Measurements from ENCODE around the gene AP2B1.
"Not testable (repeated sequence)": the region's sequence is repeated elsewhere in the genome, so short reads cannot be mapped to it uniquely, and the experiment has no call there.

The AP2B1 gene

DNA sequence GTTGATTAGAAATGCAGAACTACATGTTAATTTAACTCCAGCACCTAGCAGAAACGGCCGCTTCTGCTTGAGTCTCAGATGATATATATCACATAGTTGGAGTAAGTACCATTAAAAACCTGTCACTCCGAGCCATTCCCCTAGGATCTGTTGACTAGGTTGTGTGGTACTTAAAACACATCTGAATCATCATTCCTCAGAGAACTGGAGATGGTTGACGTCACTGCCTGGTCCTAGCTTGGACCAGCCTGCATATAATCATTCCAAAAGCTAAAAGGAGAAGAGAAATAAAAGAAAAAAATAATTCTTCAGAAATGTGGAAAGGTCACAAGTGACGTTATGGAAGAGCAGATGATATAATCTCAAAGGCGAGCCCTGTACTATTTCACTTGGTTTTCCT, 113.0 kb downstream of the AP2B1 start:
- DNase-seq (ENCODE audit: low spot score): no peak

DNA sequence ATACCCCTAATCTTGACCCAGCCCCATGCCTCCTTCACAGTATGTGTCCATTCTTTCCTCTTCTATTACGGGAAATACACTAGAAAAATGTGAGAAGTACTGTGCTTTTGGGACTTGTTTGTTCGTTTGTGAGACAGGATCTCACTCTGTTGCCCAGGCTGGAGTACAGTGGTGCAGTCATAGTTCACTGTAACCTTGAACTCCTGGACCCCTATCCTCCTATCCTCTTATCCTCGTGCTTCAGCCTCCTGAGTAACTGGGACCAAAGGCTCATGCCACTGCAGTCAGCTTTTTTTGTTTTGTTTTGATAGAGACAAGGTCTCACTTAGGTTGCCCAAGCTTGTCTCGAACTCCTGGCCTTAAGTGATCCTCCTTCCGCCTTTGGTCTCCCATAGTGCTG, 114.4 kb downstream of the AP2B1 start:
- no peak for DNase-seq (ENCODE audit: low spot score)

DNA sequence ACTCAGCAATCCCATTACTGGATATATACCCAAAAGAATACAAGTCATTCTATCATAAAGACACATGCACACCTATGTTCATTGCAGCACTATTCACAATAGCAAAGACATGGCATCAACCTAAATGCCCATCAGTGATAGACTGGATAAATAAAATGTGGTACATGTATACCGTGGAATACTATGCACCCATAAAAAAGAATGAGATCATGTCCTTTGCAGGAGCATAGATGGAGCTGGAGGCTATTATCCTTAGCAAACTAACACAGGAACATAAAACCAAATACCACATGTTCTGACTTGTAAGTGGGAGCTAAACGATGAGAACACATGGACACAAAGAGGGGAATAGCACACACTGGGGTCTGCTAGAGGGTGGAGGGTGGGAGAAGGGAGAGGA, 116.2 kb downstream of the AP2B1 start:
- not testable (repeated sequence) for DNase-seq (ENCODE audit: low spot score)

DNA sequence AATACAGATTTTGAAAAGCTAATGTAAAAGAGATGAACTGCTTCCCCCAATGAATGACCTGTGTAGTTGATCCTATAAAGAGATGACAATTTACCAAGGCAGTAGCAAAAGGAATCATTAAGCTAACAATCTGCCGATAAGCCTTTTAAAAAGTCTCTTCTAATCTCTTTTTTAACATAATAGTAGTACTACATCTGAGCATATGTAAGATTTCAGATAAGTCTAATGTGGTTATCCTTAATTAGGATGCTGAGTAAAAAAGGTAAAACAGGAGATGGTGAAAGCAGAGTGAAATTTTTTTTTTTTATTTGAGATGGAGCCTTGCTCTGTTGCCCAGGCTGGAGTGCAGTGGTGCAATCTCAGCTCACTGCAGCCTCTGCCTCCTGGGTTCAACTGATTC, 118.1 kb downstream of the AP2B1 start:
- DNase-seq (ENCODE audit: low spot score): no peak

DNA sequence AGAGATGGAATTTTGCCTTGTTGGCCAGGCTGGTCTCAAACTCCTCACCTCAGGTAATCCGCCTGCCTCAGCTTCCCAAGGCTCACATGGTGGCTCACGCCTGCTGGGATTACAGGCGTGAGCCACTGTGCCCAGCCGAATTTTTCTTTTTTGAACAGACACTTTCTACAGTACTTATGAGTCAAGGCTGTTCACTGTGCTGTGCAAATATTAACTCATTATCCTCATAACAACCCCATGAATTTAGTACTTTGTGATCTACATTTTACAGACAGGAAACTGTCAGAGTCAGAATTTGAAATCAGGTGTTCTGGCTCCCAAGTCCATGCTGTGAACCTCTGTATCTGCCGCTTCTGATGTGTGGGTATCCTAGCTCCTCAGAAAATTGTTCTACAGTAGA, 118.6 kb downstream of the AP2B1 start:
- DNase-seq (ENCODE audit: low spot score): no peak

DNA sequence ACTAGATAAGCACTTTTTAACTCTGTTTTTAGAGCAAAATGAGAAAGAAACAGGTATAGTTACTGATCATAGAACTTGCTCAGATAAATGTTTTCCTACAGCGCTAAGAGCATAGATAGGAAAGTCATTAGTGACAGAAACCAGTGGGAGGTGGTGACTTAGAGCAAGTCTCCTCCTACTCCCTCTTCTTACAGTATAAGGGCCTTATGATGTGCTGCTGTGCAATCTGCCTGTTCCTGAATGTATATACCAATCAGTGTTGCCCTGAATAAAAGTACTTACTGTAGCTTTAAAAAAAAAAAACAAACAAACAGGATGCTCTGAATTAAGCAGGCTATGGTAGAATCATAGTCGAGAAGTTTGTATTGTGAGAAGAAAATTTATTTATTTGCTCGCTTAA, 121.0 kb downstream of the AP2B1 start:
- DNase-seq (ENCODE audit: low spot score): no peak

DNA sequence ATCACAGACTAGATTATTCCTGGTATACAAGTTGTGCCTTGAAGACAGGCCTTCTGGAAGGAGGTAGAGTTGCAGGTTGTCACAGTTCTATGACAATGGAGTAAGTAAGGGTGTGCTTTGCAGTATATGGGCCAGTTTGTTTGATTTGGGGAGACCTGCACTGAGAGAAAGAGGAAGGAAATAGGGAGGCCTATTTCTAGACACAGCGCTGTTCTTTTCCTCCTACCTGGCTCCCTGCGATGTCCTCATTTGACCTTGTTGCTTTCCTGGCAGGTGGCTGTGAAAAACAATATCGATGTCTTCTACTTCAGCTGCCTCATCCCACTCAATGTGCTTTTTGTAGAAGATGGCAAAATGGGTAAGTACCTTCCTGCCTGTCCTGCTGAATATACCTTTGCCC, 121.8 kb downstream of the AP2B1 start:
- no peak for DNase-seq (ENCODE audit: low spot score)

DNA sequence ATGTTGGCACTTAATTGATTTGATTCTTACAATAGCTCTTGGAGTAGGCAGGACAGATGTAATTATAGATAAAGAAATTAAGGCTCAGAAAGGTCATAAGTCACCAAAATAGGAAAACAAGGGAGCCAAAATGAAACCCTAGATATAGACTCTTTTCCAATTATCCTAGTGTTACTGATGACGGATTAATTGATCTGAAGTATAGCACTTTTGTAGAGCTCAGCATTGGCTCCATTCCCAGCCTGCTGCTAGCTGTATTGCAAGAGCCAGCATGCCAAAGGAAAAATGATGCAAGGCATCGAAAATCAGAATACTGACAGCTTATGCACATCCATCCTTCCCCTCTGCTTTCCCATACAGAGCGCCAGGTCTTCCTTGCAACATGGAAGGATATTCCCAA, 122.8 kb downstream of the AP2B1 start:
- DNase-seq (ENCODE audit: low spot score): no peak

DNA sequence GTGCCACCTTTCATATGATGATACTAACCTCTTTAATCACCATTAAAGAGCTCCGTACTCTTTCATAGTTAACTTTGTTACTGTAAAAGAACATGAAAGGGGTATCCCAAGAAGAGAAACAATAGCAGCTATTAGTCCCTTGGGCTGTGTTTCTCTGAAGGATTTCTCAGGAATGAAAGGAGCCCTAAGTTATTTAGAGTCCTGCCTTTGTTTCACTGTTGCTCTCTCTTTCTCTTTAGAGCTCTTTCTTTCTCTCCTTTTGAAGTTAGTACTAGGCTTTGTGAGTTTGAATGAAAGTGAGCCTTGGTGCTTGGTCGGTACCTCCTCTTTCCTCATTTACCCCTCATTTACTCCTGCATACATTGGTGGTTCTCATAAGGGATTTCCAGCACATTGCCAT, 123.8 kb downstream of the AP2B1 start:
- no peak for DNase-seq (ENCODE audit: low spot score)

DNA sequence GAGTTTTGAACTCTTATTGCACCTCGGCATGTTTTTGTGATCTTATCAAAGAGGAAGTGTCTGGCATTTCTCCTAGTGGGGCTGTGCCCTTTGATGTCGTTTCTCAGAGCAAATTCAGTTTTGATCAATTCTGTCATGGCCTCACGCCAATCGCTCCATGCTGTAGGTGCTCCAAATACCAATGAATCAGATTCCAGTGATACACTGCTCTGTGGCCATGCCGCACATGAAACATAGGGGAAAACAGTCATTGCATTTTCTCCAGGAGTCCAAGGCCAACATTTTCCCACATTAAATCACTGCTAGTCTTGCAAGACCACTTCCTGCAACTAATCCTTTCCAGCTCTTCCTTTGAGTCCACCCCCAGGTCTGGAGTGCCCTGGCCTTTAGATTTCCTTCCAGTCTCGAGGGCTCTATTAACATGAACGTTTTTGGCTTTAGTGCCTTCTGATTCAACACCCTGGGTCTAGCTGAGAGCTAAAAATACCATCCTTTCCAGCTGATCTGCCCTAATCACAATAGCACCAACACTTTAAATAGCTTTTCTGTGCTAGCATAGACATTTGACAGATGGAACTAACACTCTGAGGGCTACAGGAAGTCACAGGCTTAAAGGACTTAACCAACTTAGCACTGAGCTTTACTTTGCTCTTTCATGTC, 126.1 kb downstream of the AP2B1 start:
- peak; percentile 63 for DNase-seq (ENCODE audit: low spot score)

DNA sequence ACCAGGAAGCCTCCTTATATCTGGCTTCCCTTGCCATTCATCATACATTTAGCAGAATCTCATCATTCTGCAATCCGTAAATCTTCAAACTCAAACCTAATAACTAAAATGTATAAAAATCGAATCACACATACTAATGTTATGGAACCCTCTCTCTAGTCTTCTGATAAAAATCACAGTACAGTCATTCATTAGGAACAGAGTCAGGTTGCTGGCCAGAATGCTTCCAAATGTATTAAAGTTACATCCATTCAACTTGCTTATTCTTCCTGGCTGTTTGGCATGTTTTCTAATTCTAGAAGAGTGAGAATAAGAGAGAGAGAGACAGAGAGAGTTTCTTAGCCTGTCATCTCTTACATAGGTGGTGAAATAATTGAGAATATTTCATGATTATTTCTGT, 127.9 kb downstream of the AP2B1 start:
- DNase-seq (ENCODE audit: low spot score): no peak

DNA sequence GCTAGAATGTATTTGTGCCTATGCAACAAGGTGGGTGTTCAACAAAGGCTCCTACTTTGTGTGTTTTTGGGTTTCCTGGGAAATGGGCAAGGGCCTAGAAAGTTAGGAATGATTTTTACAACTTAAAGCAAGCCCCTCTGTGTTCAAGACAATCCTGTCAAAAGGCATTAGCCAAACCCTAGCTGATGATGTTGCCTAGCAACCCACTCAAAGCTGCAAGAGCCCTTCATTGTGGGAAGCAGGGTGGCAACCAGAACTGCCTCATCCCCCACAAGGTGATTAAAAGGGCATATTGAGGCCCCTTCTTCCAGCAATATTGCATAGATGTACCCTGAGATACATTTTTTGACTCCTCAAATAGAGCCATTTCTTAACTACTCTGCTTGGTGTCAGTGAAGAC, 128.3 kb downstream of the AP2B1 start:
- no peak for DNase-seq (ENCODE audit: low spot score)

DNA sequence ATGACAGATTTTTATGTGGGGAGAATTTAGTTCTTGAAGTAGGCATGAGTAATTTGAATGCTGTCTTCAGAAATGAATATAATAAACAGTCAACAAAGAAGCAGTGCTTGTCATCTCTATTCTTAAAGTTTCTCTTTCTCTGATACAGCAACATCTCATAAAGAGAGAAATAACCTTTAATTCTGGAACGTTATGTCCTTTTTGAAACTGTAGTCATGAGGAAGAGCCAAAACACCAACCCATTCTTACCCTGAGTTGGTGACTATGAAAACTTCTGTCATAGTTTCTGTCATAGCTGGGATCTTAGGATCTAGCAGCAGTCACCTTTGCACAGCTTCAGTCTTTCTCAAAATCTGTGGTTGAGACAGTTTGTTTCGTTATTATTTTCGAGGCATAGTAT, 129.1 kb downstream of the AP2B1 start:
- DNase-seq (ENCODE audit: low spot score): no peak

DNA sequence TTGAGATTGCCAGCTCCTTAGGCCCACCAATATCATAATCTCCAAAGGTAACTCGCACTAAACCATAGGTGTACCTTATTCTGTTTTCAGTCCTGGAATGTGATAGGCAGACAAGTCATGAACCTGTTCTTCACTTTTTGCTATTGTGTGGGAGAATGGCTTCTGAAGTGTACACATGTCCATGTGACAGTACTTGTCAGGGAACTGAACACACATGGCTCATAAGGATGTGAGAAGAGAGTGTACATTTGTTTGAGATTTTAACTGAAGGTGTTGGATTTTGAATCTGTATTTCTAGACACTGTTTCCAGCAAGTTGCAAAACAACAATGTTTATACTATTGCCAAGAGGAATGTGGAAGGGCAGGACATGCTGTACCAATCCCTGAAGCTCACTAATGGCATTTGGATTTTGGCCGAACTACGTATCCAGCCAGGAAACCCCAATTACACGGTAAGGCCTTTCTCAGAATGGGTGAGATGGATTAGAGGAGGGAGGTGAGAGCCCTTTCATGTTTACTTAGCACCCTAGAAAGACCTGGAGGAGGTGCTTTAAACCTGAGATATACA, 129.9 kb downstream of the AP2B1 start:
- DNase-seq (ENCODE audit: low spot score): no peak

DNA sequence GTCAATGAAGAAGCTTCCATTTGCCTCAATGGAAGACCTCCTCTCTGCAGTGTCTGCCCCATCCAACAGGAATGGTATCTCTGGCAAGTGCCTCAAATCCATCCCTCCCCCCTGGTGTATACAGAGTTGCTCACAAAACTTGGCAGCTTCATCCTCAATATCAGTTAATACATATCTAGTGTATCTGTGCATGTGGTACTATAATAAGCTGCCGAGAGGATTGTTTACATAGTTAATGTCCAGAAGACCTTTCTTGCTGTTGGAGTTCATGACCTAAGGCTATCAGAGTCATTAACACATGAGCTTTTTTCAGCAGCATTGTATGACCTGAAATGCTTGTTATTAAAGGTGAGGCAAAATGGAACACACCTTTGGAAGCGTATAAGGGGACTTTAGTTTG, 130.4 kb downstream of the AP2B1 start:
- DNase-seq (ENCODE audit: low spot score): no peak

DNA sequence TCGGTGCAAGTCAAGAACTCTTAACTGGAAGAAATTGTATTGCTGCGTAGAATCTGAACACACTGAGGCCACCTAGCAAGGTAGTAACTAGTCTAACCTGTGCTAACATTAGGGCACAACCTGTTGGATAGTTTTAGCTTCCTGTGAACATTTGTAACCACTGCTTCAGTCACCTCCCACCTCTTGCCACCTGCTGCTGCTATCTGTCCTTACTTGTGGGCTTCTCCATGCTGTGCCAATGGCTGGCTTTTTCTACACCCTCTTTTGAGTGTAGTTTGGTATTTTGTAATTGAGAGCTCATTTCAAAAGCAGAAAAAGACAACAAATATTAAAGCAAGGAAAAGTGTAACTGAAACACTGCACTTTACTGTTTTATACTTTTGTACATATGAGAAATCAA, 136.6 kb downstream of the AP2B1 start:
- no peak for DNase-seq (ENCODE audit: low spot score)

DNA sequence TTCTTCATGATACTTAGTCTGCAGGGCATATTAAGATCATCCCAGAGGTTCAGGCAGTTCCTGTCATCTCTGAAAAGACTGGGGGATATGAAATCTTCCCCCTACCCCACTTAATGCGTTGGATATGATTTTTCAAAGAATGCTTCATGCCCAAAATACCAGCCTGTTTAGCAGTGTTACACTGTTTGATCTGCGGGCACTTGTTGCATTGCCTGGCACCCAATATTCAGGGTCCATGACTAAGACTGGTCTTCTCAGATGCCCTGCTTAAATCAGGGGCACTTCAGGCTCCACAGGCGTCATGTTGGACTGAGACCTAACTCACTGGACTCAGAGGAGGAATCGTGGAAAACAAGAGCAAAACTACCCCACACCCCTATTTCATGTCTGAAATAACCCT, 137.9 kb downstream of the AP2B1 start:
- no peak for DNase-seq (ENCODE audit: low spot score)

DNA sequence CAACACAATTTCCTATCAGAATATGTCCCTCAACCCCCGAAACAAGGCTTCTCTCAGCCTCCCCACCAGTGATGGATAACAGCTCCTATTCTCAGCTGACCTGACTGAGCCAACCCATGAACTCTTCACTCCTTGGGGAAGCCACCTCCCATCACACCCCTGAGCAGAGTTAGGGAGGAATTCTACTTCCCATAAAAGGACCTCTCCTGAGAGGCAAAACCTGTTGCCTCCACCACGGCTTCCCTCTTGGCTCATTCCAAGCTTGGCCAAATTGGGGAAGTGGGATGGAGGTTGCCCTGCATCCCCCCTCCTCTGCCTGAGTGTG, 138.6 kb downstream of the AP2B1 start:
- DNase-seq (ENCODE audit: low spot score): no peak

DNA sequence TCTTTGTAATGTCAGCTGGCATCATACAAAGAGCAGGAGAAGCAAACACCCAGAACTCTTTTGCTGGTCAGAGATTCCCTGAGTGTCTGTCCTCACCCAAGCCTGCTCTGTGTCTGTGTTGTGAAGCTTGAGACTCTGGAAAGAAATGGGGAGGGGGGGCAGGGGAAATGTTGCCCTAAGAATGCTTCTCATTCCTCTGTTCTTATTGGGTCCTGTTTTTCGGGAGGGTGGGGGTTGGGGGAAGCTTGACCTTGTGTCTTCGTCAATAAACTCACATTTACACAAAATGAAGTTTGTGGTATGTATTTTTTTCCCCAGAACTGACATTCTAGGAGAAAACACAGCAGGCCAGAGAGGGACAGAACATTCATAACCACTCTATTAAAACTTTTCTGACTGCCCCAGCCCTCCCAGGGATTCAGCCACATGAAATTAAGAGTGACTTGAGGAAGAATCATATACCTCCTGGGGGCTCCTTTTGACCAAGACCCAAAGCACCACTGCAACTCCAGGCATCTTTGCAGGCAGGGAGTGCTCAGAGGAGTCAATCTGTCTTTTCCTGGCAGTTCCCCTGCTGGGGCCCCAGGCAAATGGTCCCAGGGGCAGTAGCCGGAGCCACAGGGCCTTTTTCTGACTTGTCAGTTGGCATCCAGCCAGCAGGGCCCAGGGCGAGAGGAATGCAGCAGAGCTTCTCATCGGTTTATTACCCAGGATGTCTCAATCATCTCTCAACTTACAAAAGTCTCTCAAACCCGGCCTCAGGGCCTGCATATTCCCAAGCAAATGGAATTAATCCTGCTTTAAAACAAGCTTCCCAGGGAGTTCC, 139.2 kb downstream of the AP2B1 start:
- DNase-seq (ENCODE audit: low spot score): peak; percentile 85

DNA sequence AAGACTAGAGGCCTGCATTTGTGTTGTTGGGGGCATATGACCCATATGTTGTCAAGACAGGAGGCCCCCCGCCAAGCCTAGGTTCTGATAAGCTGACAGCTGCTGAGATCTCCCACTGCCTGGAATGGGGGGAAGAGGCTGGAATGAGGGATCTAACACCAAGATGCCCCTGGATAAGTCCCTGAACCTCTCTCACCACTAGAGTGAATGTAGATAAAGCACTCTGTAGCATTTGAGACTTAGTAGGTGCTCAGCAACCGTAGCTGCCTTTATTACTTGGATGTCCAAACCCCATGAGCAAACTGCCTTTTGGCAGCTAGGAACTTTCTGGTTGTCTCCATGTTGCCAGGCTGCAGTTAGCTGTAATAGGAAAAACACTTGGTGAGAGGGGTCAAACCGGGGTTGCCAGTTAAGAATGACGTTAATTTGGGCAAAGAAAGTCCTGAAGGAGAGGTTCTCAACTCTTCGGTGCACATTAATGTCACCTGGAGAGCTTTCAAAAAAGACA, 139.9 kb downstream of the AP2B1 start:
- no peak for DNase-seq (ENCODE audit: low spot score)

DNA sequence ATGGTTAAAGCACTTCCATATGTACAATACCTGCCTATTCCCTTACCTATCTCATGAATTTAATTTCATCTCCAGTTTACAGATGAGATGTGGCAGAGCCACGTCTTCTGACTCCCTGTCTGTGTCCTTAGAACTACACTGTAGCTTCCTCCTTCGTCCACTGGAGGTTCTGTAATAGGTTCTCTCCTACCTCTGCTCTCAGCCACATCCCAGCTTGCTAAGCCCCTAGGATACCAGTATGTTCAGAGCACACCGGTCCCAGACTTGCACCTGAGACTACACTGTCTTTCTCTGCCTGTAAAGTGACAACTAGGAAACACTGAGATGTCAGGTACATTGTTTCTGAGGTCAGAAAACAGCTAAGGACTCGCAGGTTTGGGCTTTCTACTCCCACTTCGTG, 140.5 kb downstream of the AP2B1 start:
- DNase-seq (ENCODE audit: low spot score): no peak

DNA sequence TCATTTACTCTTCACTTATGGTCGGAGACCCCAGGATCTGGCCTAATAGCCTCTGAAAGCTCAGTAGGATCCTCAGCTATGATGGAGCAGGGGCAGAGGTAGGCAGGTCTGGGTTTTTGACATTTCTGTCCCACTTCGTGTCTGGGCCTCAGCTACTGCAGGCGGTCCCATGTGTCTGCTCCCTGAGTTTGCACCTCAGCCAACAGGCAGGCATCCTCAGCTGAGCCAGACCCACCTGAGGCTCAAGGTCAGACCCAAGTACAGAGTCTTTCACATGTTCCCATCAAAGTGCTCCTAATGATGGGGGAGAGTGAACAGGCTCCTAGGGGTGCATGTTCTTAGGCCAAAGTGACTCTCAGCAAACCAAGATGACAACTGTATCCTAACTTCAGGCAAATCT, 141.4 kb downstream of the AP2B1 start:
- no peak for DNase-seq (ENCODE audit: low spot score)

DNA sequence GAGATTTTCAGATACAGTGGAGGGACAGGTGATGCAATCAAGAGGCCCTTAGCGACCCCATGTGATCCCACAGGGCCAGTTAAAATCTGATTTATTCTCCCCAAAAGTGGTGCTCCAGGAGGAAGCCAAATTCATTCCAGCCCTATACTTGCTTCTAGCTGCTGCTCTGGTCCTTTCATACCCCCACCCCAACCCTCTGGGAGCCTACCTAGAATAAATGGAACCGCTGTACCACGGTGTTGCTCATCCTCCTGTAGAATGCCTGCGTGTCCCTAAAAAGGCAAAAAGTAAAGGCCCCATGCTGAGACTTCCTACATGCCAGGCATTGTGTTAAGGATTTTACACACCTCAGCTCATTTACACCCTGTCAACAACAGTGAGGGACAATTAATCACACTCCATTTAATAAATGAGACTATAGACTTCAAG, 142.3 kb downstream of the AP2B1 start:
- no peak for DNase-seq (ENCODE audit: low spot score)

Data from hepatic stellate cell (primary cell).